Thymus (tissue), 14 donors: ENCODE data around the gene LAIR2. TPM values are rescaled to one million over a fixed set of nuclear protein-coding genes. Genes with fewer than 3 reads are reported as not detected.

Experiments
- DNase-seq, 9 donors: peaks; one replicate each; pipeline ENCODE4 v3.0.0-alpha.2; 2013; ENCODE audit warnings: low spot score in 9 of 9, low read depth in 6 of 9, missing footprints in 1 of 9
- H3K27ac ChIP-seq, 2 donors: one replicate each; pipeline ENCODE4 v1.5.1; 2013; ENCODE audit warnings: control low read depth in 1 of 2, low read depth in 1 of 2, low read length in 1 of 2, mild to moderate bottlenecking in 1 of 2, moderate library complexity in 1 of 2
- H3K27me3 ChIP-seq, 2 donors: one replicate each; pipeline ENCODE4 v1.5.1; 2013; ENCODE audit warnings: low read length in 1 of 2; ENCODE audit not compliant: control insufficient read depth in 2 of 2, insufficient read depth in 1 of 2
- H3K36me3 ChIP-seq, 2 donors: one replicate each; pipeline ENCODE4 v1.5.1; 2013; ENCODE audit warnings: low read length in 1 of 2, mild to moderate bottlenecking in 1 of 2, moderate library complexity in 1 of 2; ENCODE audit not compliant: control insufficient read depth in 2 of 2, insufficient read depth in 2 of 2
- H3K4me1 ChIP-seq, 2 donors: one replicate each; pipeline ENCODE4 v1.5.1; 2013; ENCODE audit warnings: low read length in 2 of 2; ENCODE audit not compliant: control insufficient read depth in 2 of 2, insufficient read depth in 2 of 2
- H3K4me3 ChIP-seq, 2 donors: one replicate each; pipeline ENCODE4 v1.5.1; 2013; ENCODE audit warnings: low read length in 2 of 2, control low read depth in 1 of 2, mild to moderate bottlenecking in 1 of 2
- H3K9me3 ChIP-seq, 2 donors: one replicate each; pipeline ENCODE4 v1.5.1; 2013; ENCODE audit warnings: low read length in 1 of 2, mild to moderate bottlenecking in 1 of 2; ENCODE audit not compliant: control insufficient read depth in 2 of 2, insufficient read depth in 1 of 2
- WGBS: extraction: QIAGEN DNeasy Blood & Tissue Kit; methylation state at CpG from one replicate; pipeline ENCODE4 v1.1.7; 2013; 5-methylcytosine and 5-hydroxymethylcytosine counted together
- long read RNA-seq, 10 donors: transcript quantifications; one replicate each; lab custom pipeline, GENCODE V29; 2026
- polyA plus RNA-seq: library from polyadenylated mRNA; stranded (reverse); fragments of 200-250 nt; gene quantifications from one replicate; pipeline ENCODE4 v1.2.3, GENCODE V29; 2013
- total RNA-seq: library from RNA; stranded (reverse); fragments of 120-200 nt; gene quantifications from one replicate; pipeline ENCODE4 v1.2.4, GENCODE V29; 2013
- donor health status: healthy.

The LAIR2 gene, protein sequence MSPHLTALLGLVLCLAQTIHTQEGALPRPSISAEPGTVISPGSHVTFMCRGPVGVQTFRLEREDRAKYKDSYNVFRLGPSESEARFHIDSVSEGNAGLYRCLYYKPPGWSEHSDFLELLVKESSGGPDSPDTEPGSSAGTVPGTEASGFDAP
- total RNA-seq (3.2 TPM), polyA plus RNA-seq (18.5 TPM)
- long read RNA-seq, donor 1 = 0 reads
- long read RNA-seq, donor 2, transcript LAIR2-201 (5 exons, 699 nt) = major isoform, 5 of 10 reads
- long read RNA-seq, donor 2, transcript LAIR2-202 (4 exons, 538 nt) = major isoform, 5 of 10 reads
- long read RNA-seq, donor 2, partial matches to known transcripts = 0 of 10 reads
- long read RNA-seq, donor 2, other reads (novel, unspliced or antisense) = 0 of 10 reads
- long read RNA-seq, donor 3, partial matches to known transcripts = 0 of 2 reads
- long read RNA-seq, donor 3, other reads (novel, unspliced or antisense) = 0 of 2 reads
- long read RNA-seq, donor 4, transcript LAIR2-202 (4 exons, 538 nt) = major isoform, 8 of 9 reads
- long read RNA-seq, donor 4, partial matches to known transcripts = 0 of 9 reads
- long read RNA-seq, donor 4, other reads (novel, unspliced or antisense) = 0 of 9 reads
- long read RNA-seq, donor 5, transcript LAIR2-202 (4 exons, 538 nt) = major isoform, 7 of 9 reads
- long read RNA-seq, donor 5, partial matches to known transcripts = 0 of 9 reads
- long read RNA-seq, donor 5, other reads (novel, unspliced or antisense) = 0 of 9 reads
- long read RNA-seq, donor 6, partial matches to known transcripts = 0 of 1 reads
- long read RNA-seq, donor 6, other reads (novel, unspliced or antisense) = 0 of 1 reads
- long read RNA-seq, donor 7, partial matches to known transcripts = 0 of 2 reads
- long read RNA-seq, donor 7, other reads (novel, unspliced or antisense) = 0 of 2 reads
- long read RNA-seq, donor 8, partial matches to known transcripts = 0 of 1 reads
- long read RNA-seq, donor 8, other reads (novel, unspliced or antisense) = 0 of 1 reads
- long read RNA-seq, donor 9, partial matches to known transcripts = 0 of 2 reads
- long read RNA-seq, donor 9, other reads (novel, unspliced or antisense) = 0 of 2 reads
- long read RNA-seq, donor 10, partial matches to known transcripts = 0 of 1 reads
- long read RNA-seq, donor 10, other reads (novel, unspliced or antisense) = 0 of 1 reads

DNA sequence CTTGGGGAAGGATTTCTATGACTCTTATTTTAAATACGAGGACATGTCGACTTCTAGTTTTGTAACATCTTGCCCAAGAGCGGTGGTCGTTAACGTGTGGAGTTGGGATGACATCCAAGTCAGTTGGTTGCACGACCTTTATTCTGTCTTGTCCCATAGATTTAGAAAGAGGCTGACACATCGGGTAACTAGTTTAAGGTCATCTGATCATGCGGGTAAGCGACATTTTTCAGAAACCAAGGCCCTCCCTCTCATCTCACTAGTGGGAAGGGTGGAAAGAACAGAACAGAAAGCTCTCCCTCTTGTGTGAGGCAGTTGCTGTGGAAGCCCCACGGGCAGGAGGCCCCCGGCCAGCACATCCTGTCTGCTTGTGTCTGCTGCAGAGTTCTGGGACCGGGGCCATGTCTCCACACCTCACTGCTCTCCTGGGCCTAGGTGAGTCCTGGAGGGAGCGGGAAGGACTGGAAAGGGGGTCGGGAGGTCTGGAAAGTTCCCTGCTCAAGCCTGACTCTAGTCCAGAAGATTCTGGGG, at the start of gene LAIR2:
Gene LAIR2 (plus strand): TSS at position 314 of the 531 bp plus-strand sequence. CDS start 88 bp downstream, at position 402.
- Histone ChIP-seq H3K27me3 (no peaks in the 10 kb centered on the region), H3K9me3 (no peaks in the 10 kb centered on the region), H3K4me3 (peak within 1 kb of the TSS in 1 of 2 donors; percentile 37), H3K27ac (peak within 1 kb of the TSS in 1 of 2 donors; percentile 42), H3K4me1 (peaks cover 0 to 5% of the 10 kb centered on the region in 2 donors), H3K36me3 (no peaks in the 10 kb centered on the region)
- 55% methylated on average over 14 of the region's 14 CpGs for WGBS
- DNase-seq = no peak

- DNase-seq = no peak
- no peak overlapping the region for H3K4me3 ChIP-seq
- H3K27ac ChIP-seq = no peak overlapping the region
- H3K36me3 ChIP-seq = peaks cover 79 to 83% of the 10 kb centered on the region in 2 donors
- H3K9me3 ChIP-seq = no peaks in the 10 kb centered on the region
- no peaks in the 10 kb centered on the region for H3K27me3 ChIP-seq
- H3K4me1 ChIP-seq = peaks cover 12 to 17% of the 10 kb centered on the region in 2 donors
- 97% methylated on average over 31 of the region's 31 CpGs for WGBS
These were observed 48.5 kb upstream of the LAIR2 start for GRCh38 chr19:54453921-54454780.

GRCh38 chr19:54454781-54455675, 47.6 kb upstream of the LAIR2 start:
- H3K4me3 ChIP-seq = no peak overlapping the region
- H3K9me3 ChIP-seq = no peaks in the 10 kb centered on the region
- peaks cover 88 to 91% of the 10 kb centered on the region in 2 donors for H3K36me3 ChIP-seq
- WGBS = 94% methylated on average over 33 of the region's 33 CpGs
- no peak for DNase-seq
- H3K4me1 ChIP-seq = peaks cover 9 to 14% of the 10 kb centered on the region in 2 donors
- no peak overlapping the region for H3K27ac ChIP-seq
- H3K27me3 ChIP-seq = no peaks in the 10 kb centered on the region

- H3K4me3 ChIP-seq = no peak overlapping the region
- peaks cover 94 to 95% of the 10 kb centered on the region in 2 donors for H3K36me3 ChIP-seq
- no peak for DNase-seq
- no peaks in the 10 kb centered on the region for H3K9me3 ChIP-seq
- no peak overlapping the region for H3K27ac ChIP-seq
- H3K4me1 ChIP-seq = peaks cover 3 to 5% of the 10 kb centered on the region in 2 donors
- H3K27me3 ChIP-seq = no peaks in the 10 kb centered on the region
- WGBS = 98% methylated on average over 40 of the region's 40 CpGs
These were observed 46.7 kb upstream of the LAIR2 start for GRCh38 chr19:54455786-54456422.

DNA sequence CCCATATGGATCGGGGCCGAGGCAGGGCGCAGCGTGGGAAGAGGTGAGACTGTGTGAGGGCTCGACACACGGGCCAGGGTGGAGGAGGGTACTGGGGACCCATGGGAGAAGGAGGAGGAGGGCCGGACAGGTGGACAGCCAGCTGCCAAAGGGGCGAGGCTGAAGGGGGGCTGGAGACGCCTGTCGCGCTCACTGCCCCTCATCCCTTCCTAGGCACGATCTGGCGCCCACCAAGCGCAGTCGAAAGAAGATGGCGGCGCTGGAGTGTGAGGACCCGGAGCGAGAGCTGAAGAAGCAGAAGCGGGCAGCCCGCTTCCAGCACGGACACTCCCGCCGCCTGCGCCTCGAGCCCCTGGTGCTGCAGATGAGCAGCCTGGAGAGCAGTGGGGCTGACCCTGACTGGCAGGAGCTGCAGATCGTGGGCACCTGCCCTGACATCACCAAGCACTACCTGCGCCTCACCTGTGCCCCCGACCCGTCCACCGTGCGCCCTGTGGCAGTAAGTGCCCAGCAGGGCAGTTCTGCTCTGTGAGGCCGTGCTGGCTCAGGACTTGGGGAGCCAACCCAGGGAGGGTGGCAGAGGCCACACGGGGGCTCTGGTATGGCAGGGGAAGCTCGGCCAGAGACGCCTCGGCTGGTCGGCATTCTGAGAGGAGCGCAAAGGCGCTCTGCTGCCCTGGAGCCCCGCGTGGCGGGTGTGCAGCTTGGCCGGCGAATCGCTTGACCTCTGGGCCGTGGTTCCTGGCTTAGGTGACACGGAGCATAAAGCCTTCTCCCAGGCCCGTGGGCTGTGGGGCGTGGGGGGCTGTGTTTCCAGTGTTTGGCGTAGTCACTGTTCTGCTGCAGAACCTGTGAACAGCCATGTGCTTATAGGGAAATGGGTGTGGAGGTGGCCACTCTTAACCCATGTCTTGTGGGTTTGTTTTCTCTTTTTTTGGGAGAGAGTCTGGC, 45.9 kb upstream of the LAIR2 start:
- Histone ChIP-seq H3K9me3 (no peaks in the 10 kb centered on the region), H3K27ac (no peak overlapping the region), H3K36me3 (peaks cover 93 to 99% of the 10 kb centered on the region in 2 donors), H3K27me3 (no peaks in the 10 kb centered on the region), H3K4me1 (no peaks in the 10 kb centered on the region), H3K4me3 (no peak overlapping the region)
- DNase-seq = no peak
- 96% methylated on average over 51 of the region's 51 CpGs for WGBS

- peaks cover 86 to 93% of the 10 kb centered on the region in 2 donors for H3K36me3 ChIP-seq
- H3K4me3 ChIP-seq = no peak overlapping the region
- H3K27me3 ChIP-seq = peaks cover 0 to 3% of the 10 kb centered on the region in 2 donors
- peaks cover 0 to 8% of the 10 kb centered on the region in 2 donors for H3K4me1 ChIP-seq
- no peak overlapping the region for H3K27ac ChIP-seq
- 98% methylated on average over 42 of the region's 42 CpGs for WGBS
- no peaks in the 10 kb centered on the region for H3K9me3 ChIP-seq
- DNase-seq = no peak
These were observed 44.6 kb upstream of the LAIR2 start for GRCh38 chr19:54457773-54458647.
